ENCODE results near the gene DNAJC4. TPM values are rescaled to one million over a fixed set of nuclear protein-coding genes. Genes with fewer than 3 reads are reported as not detected.

Gene DNAJC4
- total RNA-seq, 2 donors from 2014 or later, result 24.7 to 32.1 TPM

DNA sequence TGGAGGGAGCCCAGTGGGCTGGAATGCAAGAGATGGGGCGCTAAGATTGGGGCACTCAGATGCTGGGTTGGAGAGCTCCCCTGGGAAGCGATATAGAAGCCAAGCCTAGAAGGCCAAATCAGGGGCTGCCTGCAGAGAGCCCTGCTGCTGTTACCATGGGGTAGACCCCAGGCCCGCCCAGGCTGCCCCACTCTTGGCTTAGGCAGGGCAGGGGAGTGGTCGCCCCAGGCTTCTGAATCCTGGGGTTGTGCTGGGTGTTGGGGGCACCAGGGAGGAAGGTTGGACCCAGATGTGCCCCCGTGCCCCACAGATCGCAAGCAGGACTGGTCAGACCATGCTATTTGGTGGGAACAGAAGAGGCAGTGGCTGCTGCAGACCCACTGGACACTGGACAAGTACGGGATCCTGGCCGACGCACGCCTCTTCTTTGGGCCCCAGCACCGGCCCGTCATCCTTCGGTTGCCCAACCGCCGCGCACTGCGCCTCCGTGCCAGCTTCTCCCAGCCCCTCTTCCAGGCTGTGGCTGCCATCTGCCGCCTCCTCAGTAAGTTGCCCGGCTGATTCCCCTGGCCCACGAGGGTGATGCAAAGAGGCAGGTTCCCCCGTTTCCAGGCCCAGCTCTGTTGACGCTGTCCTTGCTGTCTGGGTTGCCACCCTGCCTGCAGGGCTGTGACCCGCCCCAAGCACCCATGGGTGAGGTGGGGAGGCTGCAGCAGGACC lies 19.9 kb upstream of the DNAJC4 start:
- TF ChIP-seq, protein P1, sequence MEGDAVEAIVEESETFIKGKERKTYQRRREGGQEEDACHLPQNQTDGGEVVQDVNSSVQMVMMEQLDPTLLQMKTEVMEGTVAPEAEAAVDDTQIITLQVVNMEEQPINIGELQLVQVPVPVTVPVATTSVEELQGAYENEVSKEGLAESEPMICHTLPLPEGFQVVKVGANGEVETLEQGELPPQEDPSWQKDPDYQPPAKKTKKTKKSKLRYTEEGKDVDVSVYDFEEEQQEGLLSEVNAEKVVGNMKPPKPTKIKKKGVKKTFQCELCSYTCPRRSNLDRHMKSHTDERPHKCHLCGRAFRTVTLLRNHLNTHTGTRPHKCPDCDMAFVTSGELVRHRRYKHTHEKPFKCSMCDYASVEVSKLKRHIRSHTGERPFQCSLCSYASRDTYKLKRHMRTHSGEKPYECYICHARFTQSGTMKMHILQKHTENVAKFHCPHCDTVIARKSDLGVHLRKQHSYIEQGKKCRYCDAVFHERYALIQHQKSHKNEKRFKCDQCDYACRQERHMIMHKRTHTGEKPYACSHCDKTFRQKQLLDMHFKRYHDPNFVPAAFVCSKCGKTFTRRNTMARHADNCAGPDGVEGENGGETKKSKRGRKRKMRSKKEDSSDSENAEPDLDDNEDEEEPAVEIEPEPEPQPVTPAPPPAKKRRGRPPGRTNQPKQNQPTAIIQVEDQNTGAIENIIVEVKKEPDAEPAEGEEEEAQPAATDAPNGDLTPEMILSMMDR (IDR thresholded peaks at IDR 0.05), result no peak
- H3K27me3 ChIP-seq, result no peaks in the 10 kb centered on the region
- no peak for DNase-seq (ENCODE audit: low spot score)
- peaks cover 16% of the 10 kb centered on the region for H3K36me3 ChIP-seq
- no peak overlapping the region for H3K4me3 ChIP-seq
- no peaks in the 10 kb centered on the region for H3K9me3 ChIP-seq
- no peak overlapping the region for H3K27ac ChIP-seq
- peaks cover 0 to 26% of the 10 kb centered on the region in 2 donors for H3K4me1 ChIP-seq

DNA sequence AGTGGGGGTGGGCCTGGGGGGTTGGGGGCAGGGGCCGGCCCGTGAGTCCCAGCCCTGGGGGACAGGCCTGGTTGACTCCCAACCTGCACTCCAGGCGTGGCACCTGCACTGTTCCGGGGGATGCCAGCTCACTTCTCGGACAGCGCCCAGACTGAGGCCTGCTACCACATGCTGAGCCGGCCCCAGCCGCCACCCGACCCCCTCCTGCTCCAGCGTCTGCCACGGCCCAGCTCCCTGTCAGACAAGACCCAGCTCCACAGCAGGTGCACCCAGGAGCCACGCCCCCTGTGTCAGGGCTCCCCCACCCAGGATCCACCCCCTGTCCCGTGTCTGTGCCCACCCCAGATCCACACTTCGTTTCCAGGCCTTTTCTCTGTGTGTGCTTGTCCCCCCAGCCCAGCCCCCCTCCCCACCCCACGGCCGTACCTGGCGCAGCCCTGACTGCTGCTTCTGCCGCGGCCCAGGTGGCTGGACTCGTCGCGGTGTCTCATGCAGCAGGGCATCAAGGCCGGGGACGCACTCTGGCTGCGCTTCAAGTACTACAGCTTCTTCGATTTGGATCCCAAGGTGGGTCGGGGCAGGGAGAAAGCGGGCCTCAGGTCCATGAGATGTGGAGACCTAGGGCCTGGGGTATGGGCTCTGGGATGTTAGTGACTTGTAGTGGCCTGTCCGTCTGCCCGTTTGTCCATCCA lies 19.0 kb upstream of the DNAJC4 start:
- no peaks in the 10 kb centered on the region for H3K27me3 ChIP-seq
- H3K4me1 ChIP-seq, result peaks cover 0 to 22% of the 10 kb centered on the region in 2 donors
- H3K36me3 ChIP-seq, result peaks cover 14% of the 10 kb centered on the region
- no peak overlapping the region for H3K4me3 ChIP-seq
- no peak for DNase-seq (ENCODE audit: low spot score)
- H3K9me3 ChIP-seq, result no peaks in the 10 kb centered on the region
- TF ChIP-seq, protein P1 (IDR thresholded peaks at IDR 0.05), result no peak
- H3K27ac ChIP-seq, result no peak overlapping the region

DNA sequence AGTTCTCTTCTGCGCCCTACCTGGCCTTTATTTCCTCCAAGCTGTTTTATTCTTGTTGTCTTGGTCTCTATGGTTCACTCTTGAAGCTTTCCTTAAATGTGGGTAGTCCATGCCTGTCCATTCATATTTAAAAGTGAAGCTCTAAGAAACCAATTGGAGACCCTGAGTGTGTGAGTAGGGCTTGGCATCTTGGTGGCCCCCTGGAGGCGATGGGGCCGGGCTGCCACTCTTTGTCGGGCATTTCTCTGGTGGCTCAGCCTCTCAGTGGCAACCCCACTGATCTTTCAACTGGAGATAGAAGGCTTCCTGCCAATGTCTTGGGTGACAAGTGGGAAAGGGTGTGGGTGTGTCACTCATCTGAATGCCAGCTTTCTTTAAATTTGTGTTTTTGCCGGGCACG lies 13.5 kb upstream of the DNAJC4 start:
- Histone ChIP-seq H3K36me3 (peaks cover 16% of the 10 kb centered on the region), H3K9me3 (no peaks in the 10 kb centered on the region), H3K27ac (no peak overlapping the region), H3K4me3 (no peak overlapping the region), H3K4me1 (no peaks in the 10 kb centered on the region), H3K27me3 (no peaks in the 10 kb centered on the region)
- TF ChIP-seq, protein P1 (IDR thresholded peaks at IDR 0.05), result no peak
- no peak for DNase-seq (ENCODE audit: low spot score)

DNA sequence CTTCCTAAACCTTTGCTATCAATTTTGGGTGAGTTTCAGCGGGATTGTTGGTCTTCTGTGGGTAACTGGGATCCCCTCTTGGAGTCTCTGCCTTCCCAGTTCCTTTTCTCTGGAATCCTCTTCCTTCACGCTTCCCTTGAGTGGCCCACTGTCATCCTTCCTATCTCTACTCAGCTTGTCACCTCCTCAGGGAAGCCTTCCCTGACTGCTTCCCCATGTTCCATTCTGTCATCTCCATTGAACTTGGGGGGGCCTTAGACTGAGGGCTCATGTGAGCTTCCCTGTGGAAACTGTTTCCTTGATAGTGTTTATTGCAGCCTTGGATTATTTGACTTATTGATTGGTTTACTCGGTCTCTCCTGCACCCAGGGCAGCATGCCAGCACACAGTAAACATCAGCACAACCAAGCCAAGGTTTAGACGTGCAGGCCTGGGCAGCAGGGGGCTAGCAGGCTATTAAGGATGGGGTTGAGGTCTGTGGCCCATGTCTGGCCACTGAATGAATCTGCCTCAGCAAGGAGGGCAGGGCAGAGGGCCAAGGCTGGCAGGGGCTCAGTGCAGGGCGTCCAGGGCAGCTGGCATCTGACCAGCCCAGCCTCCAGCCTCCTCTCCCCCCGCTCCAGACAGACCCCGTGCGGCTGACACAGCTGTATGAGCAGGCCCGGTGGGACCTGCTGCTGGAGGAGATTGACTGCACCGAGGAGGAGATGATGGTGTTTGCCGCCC lies 11.6 kb upstream of the DNAJC4 start:
- H3K27me3 ChIP-seq, result no peaks in the 10 kb centered on the region
- TF ChIP-seq, protein P1 (IDR thresholded peaks at IDR 0.05), result no peak
- no peak for DNase-seq (ENCODE audit: low spot score)
- no peak overlapping the region for H3K27ac ChIP-seq
- H3K9me3 ChIP-seq, result no peaks in the 10 kb centered on the region
- peaks cover 13% of the 10 kb centered on the region for H3K36me3 ChIP-seq
- H3K4me1 ChIP-seq, result no peaks in the 10 kb centered on the region
- H3K4me3 ChIP-seq, result no peak overlapping the region

DNA sequence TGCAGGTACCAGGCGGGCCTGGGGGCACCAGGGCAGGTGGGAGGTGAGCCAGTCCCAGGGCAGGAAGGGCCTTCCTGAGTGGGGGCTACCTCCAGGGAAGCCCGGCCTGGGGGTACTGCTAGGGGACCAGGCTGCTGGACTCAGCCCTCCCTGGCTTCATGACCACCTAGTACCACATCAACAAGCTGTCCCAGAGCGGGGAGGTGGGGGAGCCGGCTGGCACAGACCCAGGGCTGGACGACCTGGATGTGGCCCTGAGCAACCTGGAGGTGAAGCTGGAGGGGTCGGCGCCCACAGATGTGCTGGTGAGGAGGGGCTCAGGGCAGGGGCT lies 11.0 kb upstream of the DNAJC4 start:
- TF ChIP-seq, protein P1 (IDR thresholded peaks at IDR 0.05), result no peak
- Histone ChIP-seq H3K27me3 (no peaks in the 10 kb centered on the region), H3K4me1 (no peaks in the 10 kb centered on the region), H3K4me3 (no peak overlapping the region), H3K36me3 (peaks cover 17% of the 10 kb centered on the region), H3K27ac (no peak overlapping the region), H3K9me3 (no peaks in the 10 kb centered on the region)
- DNase-seq (ENCODE audit: low spot score), result no peak

Data from right atrium auricular region (tissue), 2 donors.